HuH-7.5 (cell line): ENCODE data around the gene CHD9NB.

Experiments
- DNase-seq: peaks from one replicate; pipeline ENCODE4 v3.0.0; 2011; ENCODE audit warnings: low spot score

CHD9NB gene

DNA sequence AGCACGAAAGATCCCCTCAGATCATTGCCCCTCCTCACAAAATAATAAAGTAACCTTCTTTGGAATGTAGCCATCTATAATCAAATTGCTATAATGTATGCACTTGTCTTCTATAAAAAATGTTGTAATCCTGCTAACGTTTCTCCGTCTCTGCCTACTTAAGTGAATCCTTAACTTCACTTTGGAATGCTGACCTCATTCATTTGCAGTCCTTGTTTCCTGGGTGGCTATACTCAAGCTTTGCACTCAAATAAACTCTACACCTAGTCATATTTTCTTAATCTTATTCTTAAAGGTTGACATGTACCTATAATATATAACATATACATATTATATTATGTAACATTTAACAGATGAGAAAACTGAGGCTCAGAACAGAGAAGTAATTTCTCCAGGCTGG lies 22.7 kb downstream of the CHD9NB start:
- no peak for DNase-seq

DNA sequence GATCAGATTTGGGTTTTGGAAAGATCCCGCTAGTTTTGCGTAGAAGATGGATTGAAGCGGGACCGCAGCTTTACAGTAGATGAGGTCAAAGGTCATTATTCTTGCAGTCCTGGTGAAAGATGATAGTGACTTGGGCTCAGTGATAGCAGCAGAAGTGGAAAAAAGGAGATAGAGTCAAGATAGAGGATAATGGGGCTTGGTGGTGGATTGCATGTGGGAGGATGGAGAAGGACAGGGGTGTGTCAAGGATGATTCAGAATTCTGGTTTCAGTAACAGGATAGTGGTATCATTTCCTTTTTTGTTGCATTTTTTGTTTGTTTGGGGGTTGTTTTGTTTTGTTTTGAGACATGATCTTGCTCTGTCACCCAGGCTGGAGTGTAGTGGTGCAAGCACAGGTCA lies 28.7 kb downstream of the CHD9NB start:
- DNase-seq: no peak

- peak; percentile 25 for DNase-seq
These were observed 30.3 kb downstream of the CHD9NB start for GRCh38 chr16:53022374-53022773.

GRCh38 chr16:53018834-53019416 lies 33.8 kb downstream of the CHD9NB start:
- no peak for DNase-seq

- DNase-seq: no peak
These were observed 38.4 kb downstream of the CHD9NB start for GRCh38 chr16:53014287-53014686.

DNA sequence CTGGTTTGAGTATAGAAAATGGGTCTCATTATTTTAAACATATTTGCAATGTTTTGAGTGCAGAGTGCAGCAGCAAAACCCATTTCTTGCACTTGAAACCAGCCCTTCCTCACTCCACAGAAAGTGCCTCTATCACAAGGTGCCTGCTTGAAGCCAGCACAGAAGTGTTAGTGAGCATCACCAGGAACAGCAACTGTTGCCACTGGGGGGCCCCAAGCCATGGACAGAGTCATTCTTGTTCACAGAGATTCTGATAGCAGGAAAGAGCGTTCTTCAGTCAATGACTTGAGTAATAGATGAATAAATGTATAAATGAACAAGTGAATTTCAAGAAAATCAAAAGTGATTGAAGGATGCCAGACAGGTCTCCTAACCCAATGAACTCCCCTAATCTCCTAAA lies 45.6 kb downstream of the CHD9NB start:
- DNase-seq: no peak

DNA sequence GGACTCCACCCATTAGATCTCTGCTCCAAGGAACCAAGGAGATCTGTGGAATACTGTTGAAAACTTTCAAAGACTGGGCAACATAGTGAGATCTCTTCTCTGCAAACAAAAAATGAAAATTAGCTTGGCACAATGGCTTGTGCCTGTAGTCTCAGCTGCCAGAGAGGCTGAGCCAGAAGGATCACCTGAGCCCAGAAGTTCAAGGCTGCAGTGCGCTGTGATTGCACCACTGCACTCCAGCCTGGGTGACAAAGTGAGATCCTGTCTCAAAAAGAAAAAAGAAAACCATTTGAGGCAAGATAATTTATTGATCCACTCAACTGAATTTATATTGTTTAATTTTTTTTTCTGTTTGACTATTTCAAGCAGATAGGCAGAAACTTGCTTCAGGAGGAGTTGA lies 54.8 kb downstream of the CHD9NB start:
- no peak for DNase-seq

DNA sequence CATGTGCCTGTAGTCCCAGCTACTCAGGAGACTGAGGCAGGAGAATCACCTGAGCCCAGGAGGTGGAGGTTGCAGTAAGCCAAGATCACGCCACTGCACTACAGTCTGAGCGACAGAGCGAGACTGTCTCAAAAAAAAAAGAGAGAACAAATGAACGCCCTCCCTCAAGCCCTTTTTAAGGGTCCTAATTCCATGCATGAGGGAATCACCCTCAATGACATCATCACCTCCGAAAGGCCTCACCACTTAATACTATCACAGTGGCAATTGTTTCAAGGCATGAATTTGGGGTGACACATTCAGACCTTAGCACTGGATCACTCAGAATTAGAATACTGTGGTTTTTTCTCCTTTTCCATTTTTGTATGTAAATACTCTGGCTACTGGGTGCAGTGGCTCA lies 57.8 kb downstream of the CHD9NB start:
- no peak for DNase-seq

- DNase-seq: no peak
These were observed 59.5 kb downstream of the CHD9NB start for GRCh38 chr16:52993179-52993578.

- DNase-seq: no peak
These were observed 61.1 kb downstream of the CHD9NB start for GRCh38 chr16:52991572-52991971.
